ENCODE results near the gene NEB. TPM values are rescaled to one million over a fixed set of nuclear protein-coding genes. Genes with fewer than 3 reads are reported as not detected.

NEB gene
- polyA plus RNA-seq, 1 of the 3 experiments (the other 2 are of a cell fraction) = 0.02 TPM

DNA sequence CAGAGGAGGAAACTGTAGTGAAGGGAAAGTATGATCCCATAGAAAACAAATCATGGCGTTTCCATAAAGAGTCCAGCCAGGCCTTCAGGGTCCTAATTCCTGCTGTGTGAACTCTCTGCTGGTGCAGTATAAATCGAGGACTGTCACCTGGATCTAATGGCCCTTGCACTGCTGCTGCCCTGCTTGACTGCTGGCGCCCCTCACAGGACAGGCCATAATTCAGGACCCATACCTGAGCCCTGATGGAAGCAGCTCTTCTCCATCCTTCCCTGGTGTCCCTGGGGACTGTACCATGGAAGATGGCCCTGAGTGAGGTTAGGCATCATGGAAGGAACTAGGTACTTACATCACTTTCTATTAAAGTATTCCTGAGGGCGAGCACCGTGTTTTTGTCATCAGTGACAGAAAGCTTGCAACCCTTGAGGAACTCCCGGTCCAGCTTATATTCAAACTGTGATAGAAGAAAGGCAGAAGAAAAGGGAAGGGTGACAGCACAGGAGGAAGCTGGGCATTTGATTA, 207.6 kb downstream of the NEB start:
- TF ChIP-seq RCOR1 (IDR thresholded peaks at IDR 0.05; ENCODE audit: low read length) (no peak), GATA2 (CRISPR knock-in tag; IDR thresholded peaks at IDR 0.05) (no peak), RAD21 (IDR thresholded peaks at IDR 0.05; ENCODE audit: low read length) (no peak), JUND (IDR thresholded peaks at IDR 0.05) (no peak), TCF12 (IDR thresholded peaks at IDR 0.05) (no peak)
- TF ChIP-seq, protein P1, sequence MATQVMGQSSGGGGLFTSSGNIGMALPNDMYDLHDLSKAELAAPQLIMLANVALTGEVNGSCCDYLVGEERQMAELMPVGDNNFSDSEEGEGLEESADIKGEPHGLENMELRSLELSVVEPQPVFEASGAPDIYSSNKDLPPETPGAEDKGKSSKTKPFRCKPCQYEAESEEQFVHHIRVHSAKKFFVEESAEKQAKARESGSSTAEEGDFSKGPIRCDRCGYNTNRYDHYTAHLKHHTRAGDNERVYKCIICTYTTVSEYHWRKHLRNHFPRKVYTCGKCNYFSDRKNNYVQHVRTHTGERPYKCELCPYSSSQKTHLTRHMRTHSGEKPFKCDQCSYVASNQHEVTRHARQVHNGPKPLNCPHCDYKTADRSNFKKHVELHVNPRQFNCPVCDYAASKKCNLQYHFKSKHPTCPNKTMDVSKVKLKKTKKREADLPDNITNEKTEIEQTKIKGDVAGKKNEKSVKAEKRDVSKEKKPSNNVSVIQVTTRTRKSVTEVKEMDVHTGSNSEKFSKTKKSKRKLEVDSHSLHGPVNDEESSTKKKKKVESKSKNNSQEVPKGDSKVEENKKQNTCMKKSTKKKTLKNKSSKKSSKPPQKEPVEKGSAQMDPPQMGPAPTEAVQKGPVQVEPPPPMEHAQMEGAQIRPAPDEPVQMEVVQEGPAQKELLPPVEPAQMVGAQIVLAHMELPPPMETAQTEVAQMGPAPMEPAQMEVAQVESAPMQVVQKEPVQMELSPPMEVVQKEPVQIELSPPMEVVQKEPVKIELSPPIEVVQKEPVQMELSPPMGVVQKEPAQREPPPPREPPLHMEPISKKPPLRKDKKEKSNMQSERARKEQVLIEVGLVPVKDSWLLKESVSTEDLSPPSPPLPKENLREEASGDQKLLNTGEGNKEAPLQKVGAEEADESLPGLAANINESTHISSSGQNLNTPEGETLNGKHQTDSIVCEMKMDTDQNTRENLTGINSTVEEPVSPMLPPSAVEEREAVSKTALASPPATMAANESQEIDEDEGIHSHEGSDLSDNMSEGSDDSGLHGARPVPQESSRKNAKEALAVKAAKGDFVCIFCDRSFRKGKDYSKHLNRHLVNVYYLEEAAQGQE (IDR thresholded peaks at IDR 0.05; ENCODE audit: low read depth, low read length) = no peak
- POLR2A ChIA-PET = no interaction called here
- H3K79me2 ChIP-seq (ENCODE audit: insufficient read depth) = no peaks in the 10 kb centered on the region
- no peak for DNase-seq
- H4K20me1 ChIP-seq (ENCODE audit: insufficient read depth) = no peaks in the 10 kb centered on the region
- no peak overlapping the region for H3K27ac ChIP-seq (ENCODE audit: low read depth in 2 of 2, low read length in 1 of 2)
- no peaks in the 10 kb centered on the region for H3F3A ChIP-seq (replicated peaks; ENCODE audit: insufficient read depth)
- H3K9me2 ChIP-seq = no peaks in the 10 kb centered on the region
- no peak overlapping the region for H3K9ac ChIP-seq
- CTCF ChIA-PET = interaction anchor here (1.2 kb wide), 1 partner anchor 472 kb away, joined by 3 read pairs; no protein-coding TSS in a partner anchor
- no peak overlapping the region for H3K4me3 ChIP-seq (ENCODE audit: low read depth in 2 of 2, low read length in 1 of 2)
- H3K4me2 ChIP-seq = no peak overlapping the region
- no peaks in the 10 kb centered on the region for H3K36me3 ChIP-seq (replicated peaks in 1 of 2; ENCODE audit: control insufficient read depth in 1 of 2, insufficient read depth in 2 of 2, low read length in 1 of 2)
- H2AFZ ChIP-seq (ENCODE audit: low read depth) = no peak overlapping the region
- no peaks in the 10 kb centered on the region for H3K4me1 ChIP-seq (ENCODE audit: control insufficient read depth in 1 of 2, insufficient read depth in 2 of 2, low read depth in 1 of 2, low read length in 1 of 2)
- 84% methylated on average over 5 of the region's 6 CpGs for WGBS (ENCODE audit: low lambda C conversion rate)
- H3K27me3 ChIP-seq (ENCODE audit: insufficient read depth) = no peaks in the 10 kb centered on the region
- H3K9me3 ChIP-seq = no peaks in the 10 kb centered on the region

DNA sequence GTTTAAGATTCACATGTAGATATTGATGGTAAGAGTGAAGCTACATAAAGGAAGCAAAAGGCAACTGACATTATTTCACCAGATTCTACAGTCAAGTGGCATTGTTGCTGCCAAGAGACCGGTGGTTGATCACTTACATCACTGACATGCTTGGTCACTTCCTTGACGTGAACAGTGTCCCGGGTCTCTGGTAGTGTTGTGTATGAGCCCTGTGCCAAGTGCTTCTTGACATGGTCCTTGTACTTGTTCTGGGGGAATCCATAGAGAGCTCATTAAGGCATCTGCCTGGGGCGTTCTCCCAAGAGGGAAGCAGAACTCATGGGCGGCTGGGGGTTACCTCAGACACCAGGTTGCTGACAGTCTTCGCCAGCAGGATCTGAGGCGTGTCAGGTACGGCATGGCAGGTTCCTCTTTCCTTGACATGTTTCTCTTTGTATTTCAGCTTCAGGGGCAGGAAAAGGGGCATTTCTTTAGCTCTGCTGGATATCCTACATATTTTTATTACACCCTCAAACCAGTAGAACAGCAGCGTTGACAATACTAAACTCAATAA, 208.4 kb downstream of the NEB start:
- Histone ChIP-seq H3K79me2 (ENCODE audit: insufficient read depth) (no peaks in the 10 kb centered on the region), H2AFZ (ENCODE audit: low read depth) (no peak overlapping the region), H3K4me2 (no peak overlapping the region), H3K9me2 (no peaks in the 10 kb centered on the region), H3F3A (replicated peaks; ENCODE audit: insufficient read depth) (no peaks in the 10 kb centered on the region), H4K20me1 (ENCODE audit: insufficient read depth) (no peaks in the 10 kb centered on the region), H3K9me3 (no peaks in the 10 kb centered on the region), H3K27ac (ENCODE audit: low read depth in 2 of 2, low read length in 1 of 2) (no peak overlapping the region), H3K36me3 (replicated peaks in 1 of 2; ENCODE audit: control insufficient read depth in 1 of 2, insufficient read depth in 2 of 2, low read length in 1 of 2) (no peaks in the 10 kb centered on the region), H3K27me3 (ENCODE audit: insufficient read depth) (no peaks in the 10 kb centered on the region), H3K4me3 (ENCODE audit: low read depth in 2 of 2, low read length in 1 of 2) (no peak overlapping the region), H3K9ac (no peak overlapping the region), H3K4me1 (ENCODE audit: control insufficient read depth in 1 of 2, insufficient read depth in 2 of 2, low read depth in 1 of 2, low read length in 1 of 2) (no peaks in the 10 kb centered on the region)
- ChIA-PET CTCF (interaction anchor here (1.1 kb wide), 1 partner anchor 12 kb away, joined by 3 read pairs; no protein-coding TSS in a partner anchor), POLR2A (no interaction called here)
- TF ChIP-seq NFIC (IDR thresholded peaks at IDR 0.05; ENCODE audit: borderline replicate concordance) (no peak), FOXM1 (IDR thresholded peaks at IDR 0.05; ENCODE audit: low read depth) (no peak)
- WGBS (ENCODE audit: low lambda C conversion rate) = 78% methylated on average over 9 of the region's 9 CpGs
- DNase-seq = no peak

DNA sequence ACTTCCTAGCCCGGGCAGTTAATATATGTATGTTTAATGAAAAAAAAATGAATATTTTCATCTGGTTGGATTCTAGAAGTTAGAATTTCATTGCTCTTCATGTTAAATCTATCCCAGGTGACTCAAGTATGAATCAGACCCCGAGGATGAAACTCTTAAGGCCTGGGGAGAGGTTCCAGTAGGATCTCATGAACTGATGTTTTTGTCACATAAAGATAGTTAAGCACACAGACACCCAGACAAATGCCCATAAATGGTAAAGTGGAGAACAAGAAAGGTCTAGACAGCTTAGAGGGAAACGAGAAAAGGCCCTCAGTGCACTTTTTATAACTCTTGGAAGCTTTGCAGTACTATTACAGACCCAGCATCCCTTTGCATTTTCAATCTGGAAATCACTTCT, 210.4 kb downstream of the NEB start:
- Histone ChIP-seq H3K4me1 (ENCODE audit: control insufficient read depth in 1 of 2, insufficient read depth in 2 of 2, low read depth in 1 of 2, low read length in 1 of 2) (no peaks in the 10 kb centered on the region), H3F3A (replicated peaks; ENCODE audit: insufficient read depth) (no peaks in the 10 kb centered on the region), H3K4me3 (ENCODE audit: low read depth in 2 of 2, low read length in 1 of 2) (no peak overlapping the region), H3K36me3 (replicated peaks in 1 of 2; ENCODE audit: control insufficient read depth in 1 of 2, insufficient read depth in 2 of 2, low read length in 1 of 2) (no peaks in the 10 kb centered on the region), H4K20me1 (ENCODE audit: insufficient read depth) (no peaks in the 10 kb centered on the region), H3K9me3 (no peaks in the 10 kb centered on the region), H3K9ac (no peak overlapping the region), H3K4me2 (no peak overlapping the region), H3K27ac (ENCODE audit: low read depth in 2 of 2, low read length in 1 of 2) (no peak overlapping the region), H3K27me3 (ENCODE audit: insufficient read depth) (no peaks in the 10 kb centered on the region), H3K79me2 (ENCODE audit: insufficient read depth) (no peaks in the 10 kb centered on the region), H2AFZ (ENCODE audit: low read depth) (no peak overlapping the region), H3K9me2 (no peaks in the 10 kb centered on the region)
- DNase-seq = no peak
- TF ChIP-seq GATA2 (CRISPR knock-in tag; IDR thresholded peaks at IDR 0.05) = no peak
- TF ChIP-seq RCOR1 (IDR thresholded peaks at IDR 0.05; ENCODE audit: low read length) = no peak
- ChIA-PET CTCF (no interaction called here), POLR2A (no interaction called here)
- 48% methylated on average over 3 of the region's 3 CpGs for WGBS (ENCODE audit: low lambda C conversion rate)

All from SK-N-SH (cell line).